SK-N-SH treated with all-trans-retinoic acid at 6 μM for 48 hours (cell line): ENCODE measurements around the gene GRAMD4.

Experiments
- ATAC-seq: fragments of 200-7000 bp; cut with Tn5 transposase; 3 replicates; pipeline ENCODE4 v1.9.1; 2020; ENCODE audit warnings: mild to moderate bottlenecking, moderate library complexity
- BACH2 ChIP-seq: fragments of 250-450 bp; sonication (Bioruptor Pico); IDR thresholded peaks from 2 replicates; pipeline ENCODE4 v1.9.0; 2021; ENCODE audit warnings: mild to moderate bottlenecking, borderline replicate concordance
- CSDC2 ChIP-seq: fragments of 250-450 bp; sonication (Bioruptor Pico); IDR thresholded peaks from 2 replicates; pipeline ENCODE4 v1.5.0; 2020; ENCODE audit warnings: mild to moderate bottlenecking, moderate library complexity
- ESRRG ChIP-seq: fragments of 250-450 bp; sonication (Bioruptor Pico); IDR thresholded peaks from 2 replicates; pipeline ENCODE4 v1.6.1; 2021; ENCODE audit warnings: mild to moderate bottlenecking
- GLIS3 ChIP-seq: fragments of 250-450 bp; sonication (Bioruptor Pico); IDR thresholded peaks from 2 replicates; pipeline ENCODE4 v1.5.0; 2020; ENCODE audit warnings: mild to moderate bottlenecking, moderate library complexity
- ISL1 ChIP-seq: fragments of 250-450 bp; sonication (Bioruptor Pico); IDR thresholded peaks from 2 replicates; pipeline ENCODE4 v2.1.2; 2022; ENCODE audit warnings: mild to moderate bottlenecking, moderate library complexity
- OSR1 ChIP-seq: fragments of 250-450 bp; sonication (Bioruptor Pico); IDR thresholded peaks from 2 replicates; pipeline ENCODE4 v1.8.0; 2022; ENCODE audit warnings: moderate library complexity, mild to moderate bottlenecking, inconsistent platforms
- PATZ1 ChIP-seq: fragments of 250-450 bp; sonication (Bioruptor Pico); IDR thresholded peaks from 2 replicates; pipeline ENCODE4 v1.8.0; 2020; ENCODE audit warnings: mild to moderate bottlenecking, moderate library complexity, borderline replicate concordance
- POU6F1 ChIP-seq: fragments of 250-450 bp; sonication (Bioruptor Pico); IDR thresholded peaks from 2 replicates; pipeline ENCODE4 v1.8.0; 2021; ENCODE audit warnings: low read depth, mild to moderate bottlenecking, moderate library complexity, borderline replicate concordance
- PPARA ChIP-seq: fragments of 250-450 bp; sonication (Bioruptor Pico); IDR thresholded peaks from 2 replicates; pipeline ENCODE4 v1.5.0; 2020; ENCODE audit warnings: mild to moderate bottlenecking, borderline replicate concordance
- SNAI2 ChIP-seq: fragments of 250-450 bp; sonication (Bioruptor Pico); IDR thresholded peaks from 2 replicates; pipeline ENCODE4 v1.5.0; 2020; ENCODE audit warnings: mild to moderate bottlenecking, moderate library complexity
- TCF4 ChIP-seq: fragments of 250-450 bp; sonication (Bioruptor Pico); IDR thresholded peaks from 2 replicates; pipeline ENCODE4 v1.8.0; 2021; ENCODE audit warnings: mild to moderate bottlenecking, moderate library complexity, borderline replicate concordance
- TOX ChIP-seq: fragments of 250-450 bp; sonication (Bioruptor Pico); IDR thresholded peaks from 2 replicates; pipeline ENCODE4 v1.8.0; 2021; ENCODE audit warnings: mild to moderate bottlenecking, moderate library complexity, borderline replicate concordance
- ZC3H10 ChIP-seq: fragments of 250-450 bp; sonication (Bioruptor Pico); IDR thresholded peaks from 2 replicates; pipeline ENCODE4 v1.5.1; 2021; ENCODE audit warnings: mild to moderate bottlenecking, moderate library complexity
- ZFP3 ChIP-seq: fragments of 250-450 bp; sonication (Bioruptor Pico); IDR thresholded peaks from 2 replicates; pipeline ENCODE4 v1.5.0; 2020; ENCODE audit warnings: mild to moderate bottlenecking, moderate library complexity
- ZNF565 ChIP-seq: fragments of 450-650 bp; formaldehyde crosslinking; conservative IDR thresholded peaks from 2 replicates; pipeline ENCODE4 v1.5.0; 2020; ENCODE audit warnings: low read depth, mild to moderate bottlenecking, moderate library complexity
- ZNF70 ChIP-seq: fragments of 450-650 bp; formaldehyde crosslinking; IDR thresholded peaks from 2 replicates; pipeline ENCODE4 v1.5.0; 2020; ENCODE audit warnings: mild to moderate bottlenecking, moderate library complexity
- ZNF8 ChIP-seq: fragments of 450-650 bp; formaldehyde crosslinking; IDR thresholded peaks from 2 replicates; pipeline ENCODE4 v1.5.0; 2020; ENCODE audit warnings: mild to moderate bottlenecking, moderate library complexity
- TF ChIP-seq, protein P1 (sequence below): fragments of 250-450 bp; sonication (Bioruptor Pico); IDR thresholded peaks from 2 replicates; pipeline ENCODE4 v1.5.1; 2020; ENCODE audit warnings: low read depth, mild to moderate bottlenecking, moderate library complexity
- TF ChIP-seq, protein P2 (sequence below): fragments of 250-450 bp; sonication (Bioruptor Pico); IDR thresholded peaks from 2 replicates; pipeline ENCODE4 v1.5.0; 2020; ENCODE audit warnings: mild to moderate bottlenecking, moderate library complexity
- TF ChIP-seq, protein P3 (sequence below): fragments of 250-450 bp; sonication (Bioruptor Pico); IDR thresholded peaks from 2 replicates; pipeline ENCODE4 v1.5.1; 2021; ENCODE audit warnings: mild to moderate bottlenecking, moderate library complexity

Gene GRAMD4

GRCh38 chr22:46589871-46590271 lies 30.3 kb upstream of the GRAMD4 start:
- ATAC-seq: no peak
- TF ChIP-seq OSR1 (CRISPR knock-in tag): no peak
- no peak for TF ChIP-seq PPARA
- TF ChIP-seq, protein P1, sequence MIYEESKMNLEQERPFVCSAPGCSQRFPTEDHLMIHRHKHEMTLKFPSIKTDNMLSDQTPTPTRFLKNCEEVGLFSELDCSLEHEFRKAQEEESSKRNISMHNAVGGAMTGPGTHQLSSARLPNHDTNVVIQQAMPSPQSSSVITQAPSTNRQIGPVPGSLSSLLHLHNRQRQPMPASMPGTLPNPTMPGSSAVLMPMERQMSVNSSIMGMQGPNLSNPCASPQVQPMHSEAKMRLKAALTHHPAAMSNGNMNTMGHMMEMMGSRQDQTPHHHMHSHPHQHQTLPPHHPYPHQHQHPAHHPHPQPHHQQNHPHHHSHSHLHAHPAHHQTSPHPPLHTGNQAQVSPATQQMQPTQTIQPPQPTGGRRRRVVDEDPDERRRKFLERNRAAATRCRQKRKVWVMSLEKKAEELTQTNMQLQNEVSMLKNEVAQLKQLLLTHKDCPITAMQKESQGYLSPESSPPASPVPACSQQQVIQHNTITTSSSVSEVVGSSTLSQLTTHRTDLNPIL (CRISPR knock-in tag): no peak
- no peak for TF ChIP-seq ESRRG (CRISPR knock-in tag)
- no peak for TF ChIP-seq ZNF70 (CRISPR knock-in tag)
- TF ChIP-seq, protein P2, sequence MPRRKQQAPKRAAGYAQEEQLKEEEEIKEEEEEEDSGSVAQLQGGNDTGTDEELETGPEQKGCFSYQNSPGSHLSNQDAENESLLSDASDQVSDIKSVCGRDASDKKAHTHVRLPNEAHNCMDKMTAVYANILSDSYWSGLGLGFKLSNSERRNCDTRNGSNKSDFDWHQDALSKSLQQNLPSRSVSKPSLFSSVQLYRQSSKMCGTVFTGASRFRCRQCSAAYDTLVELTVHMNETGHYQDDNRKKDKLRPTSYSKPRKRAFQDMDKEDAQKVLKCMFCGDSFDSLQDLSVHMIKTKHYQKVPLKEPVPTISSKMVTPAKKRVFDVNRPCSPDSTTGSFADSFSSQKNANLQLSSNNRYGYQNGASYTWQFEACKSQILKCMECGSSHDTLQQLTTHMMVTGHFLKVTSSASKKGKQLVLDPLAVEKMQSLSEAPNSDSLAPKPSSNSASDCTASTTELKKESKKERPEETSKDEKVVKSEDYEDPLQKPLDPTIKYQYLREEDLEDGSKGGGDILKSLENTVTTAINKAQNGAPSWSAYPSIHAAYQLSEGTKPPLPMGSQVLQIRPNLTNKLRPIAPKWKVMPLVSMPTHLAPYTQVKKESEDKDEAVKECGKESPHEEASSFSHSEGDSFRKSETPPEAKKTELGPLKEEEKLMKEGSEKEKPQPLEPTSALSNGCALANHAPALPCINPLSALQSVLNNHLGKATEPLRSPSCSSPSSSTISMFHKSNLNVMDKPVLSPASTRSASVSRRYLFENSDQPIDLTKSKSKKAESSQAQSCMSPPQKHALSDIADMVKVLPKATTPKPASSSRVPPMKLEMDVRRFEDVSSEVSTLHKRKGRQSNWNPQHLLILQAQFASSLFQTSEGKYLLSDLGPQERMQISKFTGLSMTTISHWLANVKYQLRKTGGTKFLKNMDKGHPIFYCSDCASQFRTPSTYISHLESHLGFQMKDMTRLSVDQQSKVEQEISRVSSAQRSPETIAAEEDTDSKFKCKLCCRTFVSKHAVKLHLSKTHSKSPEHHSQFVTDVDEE (CRISPR knock-in tag): no peak
- no peak for TF ChIP-seq CSDC2 (CRISPR knock-in tag)
- TF ChIP-seq GLIS3 (CRISPR knock-in tag): no peak
- TF ChIP-seq TOX: no peak
- TF ChIP-seq BACH2 (CRISPR knock-in tag): no peak
- TF ChIP-seq, protein P3, sequence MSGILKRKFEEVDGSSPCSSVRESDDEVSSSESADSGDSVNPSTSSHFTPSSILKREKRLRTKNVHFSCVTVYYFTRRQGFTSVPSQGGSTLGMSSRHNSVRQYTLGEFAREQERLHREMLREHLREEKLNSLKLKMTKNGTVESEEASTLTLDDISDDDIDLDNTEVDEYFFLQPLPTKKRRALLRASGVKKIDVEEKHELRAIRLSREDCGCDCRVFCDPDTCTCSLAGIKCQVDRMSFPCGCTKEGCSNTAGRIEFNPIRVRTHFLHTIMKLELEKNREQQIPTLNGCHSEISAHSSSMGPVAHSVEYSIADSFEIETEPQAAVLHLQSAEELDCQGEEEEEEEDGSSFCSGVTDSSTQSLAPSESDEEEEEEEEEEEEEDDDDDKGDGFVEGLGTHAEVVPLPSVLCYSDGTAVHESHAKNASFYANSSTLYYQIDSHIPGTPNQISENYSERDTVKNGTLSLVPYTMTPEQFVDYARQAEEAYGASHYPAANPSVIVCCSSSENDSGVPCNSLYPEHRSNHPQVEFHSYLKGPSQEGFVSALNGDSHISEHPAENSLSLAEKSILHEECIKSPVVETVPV (CRISPR knock-in tag): no peak
- no peak for TF ChIP-seq ZNF8 (CRISPR knock-in tag)
- no peak for TF ChIP-seq ZNF565 (CRISPR knock-in tag)
- no peak for TF ChIP-seq SNAI2 (CRISPR knock-in tag)
- TF ChIP-seq TCF4 (CRISPR knock-in tag): no peak

GRCh38 chr22:46590334-46590733 lies 29.9 kb upstream of the GRAMD4 start:
- TF ChIP-seq ZC3H10 (CRISPR knock-in tag) (no peak), SNAI2 (CRISPR knock-in tag) (no peak), ZNF70 (CRISPR knock-in tag) (no peak), OSR1 (CRISPR knock-in tag) (no peak), CSDC2 (CRISPR knock-in tag) (no peak), POU6F1 (no peak), ZFP3 (no peak), TCF4 (CRISPR knock-in tag) (no peak)
- TF ChIP-seq, protein P3 (CRISPR knock-in tag): no peak
- ATAC-seq: no peak

DNA sequence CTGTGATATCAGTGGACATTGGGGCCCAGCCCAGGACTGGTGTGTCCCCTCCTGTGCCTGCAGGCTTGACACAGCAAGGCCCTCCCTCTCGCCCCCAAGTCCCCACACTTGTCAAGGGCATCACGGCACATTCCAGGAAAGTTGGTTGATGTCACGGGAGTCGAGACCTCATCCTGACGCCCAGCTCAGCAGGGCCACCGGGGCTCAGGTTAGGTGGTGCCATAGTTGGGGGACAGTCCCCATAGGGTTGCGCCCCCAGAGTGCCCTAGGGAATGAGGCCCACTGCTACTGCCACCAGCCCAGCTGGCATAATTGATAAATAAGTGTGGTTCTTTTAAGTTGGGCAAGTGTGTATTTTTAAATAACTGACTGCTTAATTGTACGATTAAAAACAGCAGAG lies 28.3 kb upstream of the GRAMD4 start:
- no peak for TF ChIP-seq ESRRG (CRISPR knock-in tag)
- no peak for TF ChIP-seq ISL1 (CRISPR knock-in tag)
- no peak for TF ChIP-seq ZC3H10 (CRISPR knock-in tag)
- no peak for TF ChIP-seq BACH2 (CRISPR knock-in tag)
- no peak for TF ChIP-seq OSR1 (CRISPR knock-in tag)
- no peak for TF ChIP-seq SNAI2 (CRISPR knock-in tag)
- ATAC-seq: no peak

- no peak for ATAC-seq
- no peak for TF ChIP-seq PATZ1 (CRISPR knock-in tag)
- no peak for TF ChIP-seq ZNF8 (CRISPR knock-in tag)
These were observed 27.8 kb upstream of the GRAMD4 start for GRCh38 chr22:46592390-46592872.
